NT2/D1 (cell line): ENCODE data around the gene GLS.

Experiments used
- SUZ12 ChIP-seq: IDR thresholded peaks from 2 replicates; pipeline ENCODE4 v1.6.1; 2011; ENCODE audit not compliant: insufficient read length, insufficient read depth; ENCODE audit errors: extremely low read depth
- YY1 ChIP-seq: IDR thresholded peaks from 2 replicates; pipeline ENCODE4 v1.6.1; 2011; ENCODE audit not compliant: insufficient read length, insufficient read depth
- ZNF274 ChIP-seq: IDR thresholded peaks from 2 replicates; pipeline ENCODE4 v1.6.1; 2011; ENCODE audit warnings: mild to moderate bottlenecking, low read depth, low read length

GRCh38 chr2:190947141-190947540, 66.5 kb downstream of the GLS start:
- TF ChIP-seq ZNF274 (no peak), SUZ12 (no peak), YY1 (no peak)
